Effector CD8-positive, alpha-beta T cell (primary cell): Measurements from ENCODE around the gene ASB6.

Experiments
- DNase-seq: peaks from one replicate; lab custom pipeline; 2025; lab: John Stamatoyannopoulos, UW

The ASB6 gene

DNA sequence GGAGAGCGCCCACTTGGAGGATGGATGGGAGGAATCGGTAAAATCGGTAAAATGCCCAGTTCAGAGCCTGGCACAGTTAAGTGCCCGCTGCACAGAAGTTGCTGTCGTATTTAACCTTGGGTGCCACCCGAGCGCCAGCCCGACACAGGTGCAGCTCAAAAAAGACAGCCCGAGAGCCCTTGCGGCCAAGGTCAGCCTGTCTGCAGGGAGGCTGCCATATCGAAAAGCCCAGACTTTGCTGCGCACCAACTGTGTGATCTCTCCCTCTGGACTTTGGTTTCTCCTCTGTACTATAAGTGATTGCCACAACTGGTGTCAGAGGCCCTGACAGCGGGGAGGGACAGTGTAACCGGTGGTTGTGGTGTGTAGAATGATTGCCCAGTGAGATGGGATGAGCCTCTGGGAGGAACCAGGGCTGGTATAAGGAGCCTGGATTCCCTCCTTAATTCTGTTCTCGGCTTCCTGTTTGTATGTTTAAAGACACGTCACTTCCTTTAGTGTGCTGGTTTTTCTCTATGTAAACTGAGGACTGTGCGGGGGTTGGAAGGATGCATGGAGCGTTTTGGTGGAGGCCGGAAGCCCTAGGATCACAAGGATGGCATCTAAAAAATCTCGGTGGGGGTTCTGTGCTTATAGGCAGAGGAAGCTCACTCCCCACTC lies 15.2 kb downstream of the ASB6 start:
- DNase-seq, result peak; percentile 21

- DNase-seq, result peak; percentile 86
Observed at GRCh38 chr9:129626079-129626624, 15.8 kb downstream of the ASB6 start, which contains the start of gene NTMT1. Gene NTMT1, plus strand, starts transcription at chr9:129626163. Its CDS starts 6,541 bp downstream, at chr9:129632704.

DNA sequence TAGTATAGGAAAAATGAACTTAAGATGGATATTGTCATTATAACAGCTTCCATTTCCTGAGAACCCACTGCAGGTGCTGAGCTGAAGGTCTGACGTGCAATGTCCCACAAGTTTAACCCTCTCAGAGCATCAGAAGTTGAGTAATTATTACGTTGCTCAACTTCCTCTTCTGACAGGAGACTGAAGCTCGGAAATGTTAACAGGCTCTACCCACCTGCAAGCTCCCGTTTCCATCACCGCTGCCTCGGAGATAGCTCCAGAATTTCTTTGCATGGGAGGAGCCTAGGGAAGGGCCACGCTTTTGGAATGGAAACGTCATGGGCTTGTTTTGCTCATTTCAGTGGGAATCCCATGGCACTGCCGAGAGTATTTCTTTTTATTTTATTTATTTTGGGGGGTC lies 17.0 kb downstream of the ASB6 start:
- no peak for DNase-seq

GRCh38 chr9:129624168-129624759 lies 17.7 kb downstream of the ASB6 start:
- DNase-seq, result peak; percentile 53

GRCh38 chr9:129623331-129623730 lies 18.6 kb downstream of the ASB6 start:
- no peak for DNase-seq

DNA sequence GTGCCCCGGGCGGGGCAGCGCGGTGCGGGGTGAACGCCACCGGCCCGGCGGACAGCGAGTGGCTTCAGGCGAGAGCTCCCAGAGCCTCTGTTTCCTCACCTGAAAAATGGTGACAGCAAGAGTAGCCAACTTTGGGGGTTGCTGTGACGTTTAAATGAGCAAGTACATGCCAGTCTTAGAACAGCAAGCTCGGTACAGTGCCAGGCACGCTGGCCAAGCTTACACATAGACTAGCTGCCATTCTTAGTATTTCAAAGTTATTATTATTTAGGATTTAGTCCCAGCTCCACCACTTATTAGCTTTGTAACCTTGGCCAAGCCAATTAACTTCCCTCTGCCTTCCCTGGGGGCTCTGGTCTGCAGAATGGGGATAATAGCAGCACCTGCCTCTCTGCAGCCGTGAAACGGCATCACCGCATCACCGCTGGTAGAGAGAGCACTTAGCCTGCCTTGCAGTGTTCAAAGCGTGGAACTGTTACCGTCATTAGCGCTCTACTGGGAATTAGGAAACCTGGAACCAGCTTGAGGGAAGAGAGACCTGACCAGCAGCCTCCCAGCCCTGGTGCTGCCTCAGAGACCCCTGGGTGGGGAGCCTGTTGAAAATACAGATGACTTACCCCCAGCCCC lies 21.2 kb downstream of the ASB6 start, which contains the start of gene C9orf50:
Gene C9orf50 (minus strand): TSS at position 433 of the 627 bp plus-strand sequence. CDS start 527 bp downstream, outside the sequence.
- DNase-seq, result no peak

DNA sequence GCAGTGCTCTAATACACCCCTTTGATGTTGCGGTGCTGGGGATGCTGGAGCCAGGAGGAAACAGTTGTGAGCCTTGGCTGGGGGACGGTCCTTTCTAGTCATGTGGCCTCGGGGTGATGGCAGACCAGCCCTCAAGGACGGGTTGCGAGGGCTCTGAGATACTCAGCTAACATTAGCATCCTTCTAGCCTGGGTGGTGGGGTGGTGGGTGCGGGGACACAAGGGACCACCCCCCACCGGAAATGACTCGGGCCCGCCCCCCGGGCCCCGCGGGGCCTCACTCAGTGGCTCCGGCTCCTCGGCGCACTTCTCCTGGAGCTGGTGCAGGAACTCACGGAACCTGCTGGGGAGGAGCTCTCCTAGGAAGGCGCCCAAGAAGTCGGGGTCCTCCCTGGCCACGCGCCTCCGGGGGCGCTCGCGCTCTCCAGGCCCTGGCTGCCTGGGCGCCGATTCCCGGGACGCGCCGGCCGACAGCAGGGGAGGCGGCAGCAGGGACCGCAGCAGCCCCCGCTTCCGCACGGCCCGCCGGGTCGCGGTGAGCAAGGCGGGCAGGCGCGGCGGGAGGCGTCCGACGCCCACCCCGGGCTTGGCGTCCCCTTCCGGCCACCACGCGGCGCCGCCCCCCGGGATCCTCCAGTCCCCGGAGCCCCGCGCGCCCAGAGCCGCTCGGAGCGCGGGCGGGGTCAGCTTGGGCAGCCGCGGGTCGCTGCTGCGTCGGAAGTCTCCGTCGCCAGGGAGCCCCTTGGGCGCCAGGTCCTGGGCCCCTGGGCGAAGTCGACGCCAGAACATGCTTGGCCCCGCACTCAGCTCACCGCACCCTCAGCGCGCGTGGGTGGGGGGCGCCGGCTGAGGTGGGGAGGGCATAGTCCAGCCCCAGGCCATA lies 21.9 kb downstream of the ASB6 start:
- no peak for DNase-seq

- no peak for DNase-seq
Observed at GRCh38 chr9:129617167-129617566, 24.8 kb downstream of the ASB6 start.

- no peak for DNase-seq
Observed at GRCh38 chr9:129615407-129616285, 26.3 kb downstream of the ASB6 start.

GRCh38 chr9:129614932-129615331 lies 27.0 kb downstream of the ASB6 start:
- no peak for DNase-seq

GRCh38 chr9:129613520-129614175 lies 28.3 kb downstream of the ASB6 start:
- DNase-seq, result no peak

DNA sequence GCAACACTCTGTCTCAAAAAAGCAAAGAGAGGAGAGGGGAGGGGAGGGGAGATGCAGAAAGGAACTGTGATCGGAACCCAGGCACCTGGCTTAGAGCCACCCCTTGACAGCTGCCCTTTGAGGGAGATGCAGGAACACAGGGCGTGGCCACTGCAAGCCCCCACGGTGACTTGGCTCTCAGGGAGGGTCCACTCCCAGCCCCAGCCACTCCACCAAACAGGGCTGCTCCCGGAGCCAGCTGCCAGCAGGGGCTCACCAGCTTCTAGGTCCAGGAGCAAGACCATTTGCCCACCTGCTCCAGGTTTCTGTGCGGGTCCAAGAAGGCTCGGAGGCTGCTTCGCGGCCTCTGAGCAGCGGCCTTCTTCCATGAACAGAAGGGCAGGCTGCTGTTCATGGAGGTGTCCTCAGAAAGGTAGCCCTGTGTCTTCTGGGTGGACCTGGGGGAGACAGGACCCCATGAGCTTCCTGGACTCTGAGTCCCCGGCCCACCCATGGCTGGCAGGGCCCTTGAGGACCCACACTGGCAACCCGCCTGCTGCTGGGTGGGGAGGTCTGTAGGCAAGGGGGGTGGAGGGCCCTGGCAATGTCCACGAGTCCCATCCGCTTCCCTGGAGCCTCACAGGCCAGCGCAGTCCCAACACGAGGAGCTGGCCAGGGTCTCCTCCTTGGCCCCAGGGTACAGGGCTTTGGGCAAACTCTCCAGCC lies 29.0 kb downstream of the ASB6 start:
- DNase-seq, result no peak

GRCh38 chr9:129612123-129612522 lies 29.8 kb downstream of the ASB6 start:
- no peak for DNase-seq

GRCh38 chr9:129611307-129611800 lies 30.6 kb downstream of the ASB6 start:
- no peak for DNase-seq

- peak; percentile 61 for DNase-seq
Observed at GRCh38 chr9:129610473-129611306, 31.3 kb downstream of the ASB6 start.

GRCh38 chr9:129610213-129610472 lies 31.8 kb downstream of the ASB6 start:
- DNase-seq, result no peak

DNA sequence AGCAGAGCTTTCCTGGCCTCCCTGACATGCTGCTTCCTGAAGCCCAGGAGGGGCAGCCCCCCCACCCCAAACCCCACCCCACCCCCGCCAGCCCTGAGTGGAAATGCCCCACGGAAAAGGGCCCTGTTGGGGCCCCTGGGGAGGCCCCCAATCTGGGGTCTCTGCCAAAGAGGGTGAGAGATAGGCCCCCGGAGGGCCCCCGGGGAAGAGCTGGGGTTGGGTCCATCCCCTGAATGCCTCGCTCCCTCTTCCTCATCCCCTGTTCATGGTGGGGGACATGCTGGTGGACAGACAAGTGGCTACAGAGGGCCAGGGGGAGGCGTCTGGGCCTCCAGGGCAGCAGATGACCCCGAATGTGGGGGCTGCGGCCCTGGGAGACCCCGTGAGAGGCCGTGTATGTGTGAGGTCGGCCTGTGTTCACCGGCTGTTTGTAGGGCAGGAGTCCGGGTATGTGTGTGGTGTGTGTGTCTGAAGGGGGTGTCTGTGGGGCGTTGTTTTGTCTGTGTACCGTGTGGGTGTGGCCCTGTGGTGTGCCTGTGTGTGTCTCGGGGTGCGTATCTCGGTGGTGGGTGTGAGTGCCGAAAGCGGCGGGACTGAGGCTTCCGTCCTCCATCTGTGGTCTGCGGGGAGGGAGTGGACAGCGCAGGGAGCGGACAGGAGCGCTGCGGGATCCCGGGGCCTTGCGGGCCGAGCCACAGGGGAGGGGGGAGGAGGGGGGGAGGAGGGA lies 32.3 kb downstream of the ASB6 start:
- DNase-seq, result peak; percentile 14
